HepG2 (cell line): ENCODE results near the gene TMEM129. TPM values are rescaled to one million over a fixed set of nuclear protein-coding genes. Genes with fewer than 3 reads are reported as not detected.

ENCODE experiments used
- ETV5 ChIP-seq: IDR thresholded peaks from 2 replicates; pipeline ENCODE4 v1.6.1; 2018; ENCODE audit warnings: missing biosample characterization, missing genetic modification reagents, inconsistent platforms, borderline replicate concordance
- FOXA1 ChIP-seq, 2 experiments: fragments of 450-650 bp in 1 of 2; sonication (generic) in 1 of 2; formaldehyde crosslinking in 1 of 2; IDR thresholded peaks; 2 replicates each; pipeline versions ENCODE4 v1.4.0 to v1.6.1; 2016 to 2020; ENCODE audit warnings: missing genetic modification reagents in 1 of 2
- FOXM1 ChIP-seq: sonication (generic); formaldehyde crosslinking; IDR thresholded peaks from 2 replicates; pipeline ENCODE4 v1.5.0; 2020; ENCODE audit warnings: missing genetic modification reagents
- FOXP1 ChIP-seq, 2 experiments: fragments of 450-650 bp in 1 of 2; IDR thresholded peaks; 2 replicates each; pipeline ENCODE4 v1.6.1; 2017 to 2018; ENCODE audit warnings: antibody characterized with exemption in 1 of 2
- GATAD1 ChIP-seq: IDR thresholded peaks from 2 replicates; pipeline ENCODE4 v1.6.1; 2016; ENCODE audit warnings: missing genetic modification reagents, missing compliant biosample characterization
- GLMP ChIP-seq: sonication (generic); formaldehyde crosslinking; IDR thresholded peaks from 2 replicates; pipeline ENCODE4 v1.9.0; 2021; ENCODE audit warnings: missing genetic modification reagents, mild to moderate bottlenecking, borderline replicate concordance
- HDAC1 ChIP-seq: sonication (generic); formaldehyde crosslinking; IDR thresholded peaks from 2 replicates; pipeline ENCODE4 v1.5.1; 2020; ENCODE audit warnings: mild to moderate bottlenecking, missing genetic modification reagents
- HNRNPH1 ChIP-seq: fragments of 200-400 bp; formaldehyde crosslinking; optimal IDR thresholded peaks from 2 replicates; pipeline ENCODE3; 2017; ENCODE audit warnings: mild to moderate bottlenecking, low read depth, low read length
- MEIS1 ChIP-seq: sonication (generic); formaldehyde crosslinking; IDR thresholded peaks from 2 replicates; pipeline ENCODE4 v1.9.0; 2021; ENCODE audit warnings: mild to moderate bottlenecking, missing genetic modification reagents, moderate library complexity, borderline replicate concordance
- MTF2 ChIP-seq: sonication (generic); formaldehyde crosslinking; IDR thresholded peaks from 2 replicates; pipeline ENCODE4 v1.5.0; 2020; ENCODE audit warnings: missing genetic modification reagents, borderline replicate concordance
- NR1H2 ChIP-seq: sonication (generic); formaldehyde crosslinking; IDR thresholded peaks from 2 replicates; pipeline ENCODE4 v1.8.1; 2022; ENCODE audit warnings: low read depth, missing genetic modification reagents, borderline replicate concordance
- PITX1 ChIP-seq: sonication (generic); formaldehyde crosslinking; IDR thresholded peaks from 2 replicates; pipeline ENCODE4 v1.5.1; 2020; ENCODE audit warnings: mild to moderate bottlenecking, missing genetic modification reagents
- RFX1 ChIP-seq: fragments of 450-650 bp; IDR thresholded peaks from 2 replicates; pipeline ENCODE4 v1.6.1; 2017
- SALL2 ChIP-seq: sonication (generic); formaldehyde crosslinking; IDR thresholded peaks from 2 replicates; pipeline ENCODE4 v1.8.1; 2023; ENCODE audit warnings: mild to moderate bottlenecking, missing genetic modification reagents, inconsistent platforms
- SP2 ChIP-seq: sonication (generic); formaldehyde crosslinking; IDR thresholded peaks from 2 replicates; pipeline ENCODE4 v1.5.1; 2020; ENCODE audit warnings: mild to moderate bottlenecking, missing genetic modification reagents
- TBX2 ChIP-seq: sonication (generic); formaldehyde crosslinking; IDR thresholded peaks from 2 replicates; pipeline ENCODE4 v1.5.0; 2020; ENCODE audit warnings: missing genetic modification reagents, mild to moderate bottlenecking, borderline replicate concordance
- TCF12 ChIP-seq, 2 experiments: fragments of 450-650 bp in 1 of 2; sonication (generic) in 1 of 2; formaldehyde crosslinking in 1 of 2; IDR thresholded peaks; 2 replicates each; pipeline versions ENCODE4 v1.6.1 to v1.8.0; 2017 to 2022; ENCODE audit warnings: antibody characterized with exemption in 1 of 2, mild to moderate bottlenecking in 1 of 2, missing genetic modification reagents in 1 of 2, moderate library complexity in 1 of 2
- ZBTB25 ChIP-seq: IDR thresholded peaks from 2 replicates; pipeline ENCODE4 v1.6.1; 2018; ENCODE audit warnings: missing genetic modification reagents
- ZBTB3 ChIP-seq: sonication (generic); formaldehyde crosslinking; IDR thresholded peaks from 2 replicates; pipeline ENCODE4 v1.4.0; 2020; ENCODE audit warnings: low read depth, mild to moderate bottlenecking, moderate library complexity, missing genetic modification reagents, borderline replicate concordance
- ZBTB33 ChIP-seq: sonication (generic); formaldehyde crosslinking; IDR thresholded peaks from 2 replicates; pipeline ENCODE4 v1.4.0; 2020; ENCODE audit warnings: missing genetic modification reagents
- ZNF335 ChIP-seq: sonication (generic); formaldehyde crosslinking; IDR thresholded peaks from 2 replicates; pipeline ENCODE4 v1.4.0; 2020; ENCODE audit warnings: missing genetic modification reagents
- ZNF350 ChIP-seq: sonication (generic); formaldehyde crosslinking; IDR thresholded peaks from 2 replicates; pipeline ENCODE4 v1.4.0; 2020; ENCODE audit warnings: mild to moderate bottlenecking, low read depth, missing genetic modification reagents, borderline replicate concordance
- ZNF496 ChIP-seq: sonication (generic); formaldehyde crosslinking; IDR thresholded peaks from 2 replicates; pipeline ENCODE4 v1.8.1; 2023; ENCODE audit warnings: mild to moderate bottlenecking, moderate library complexity, missing genetic modification reagents; ENCODE audit not compliant: insufficient replicate concordance
- polyA plus RNA-seq, 8 experiments: library from polyadenylated mRNA; depleted of rRNA in 3 of 8; stranded (reverse) in 7 of 8; unstranded in 1 of 8; fragments of >200 nt; fragmentation: Illumina TruSeq in 4 of 8; extraction: Trizol in 4 of 8; gene quantifications; 2 replicates each; pipeline versions ENCODE4 v1.2.1 to v1.2.3, GENCODE V29; 2011 to 2016; ENCODE audit warnings: low read depth in 4 of 8, missing spikeins in 1 of 8, mixed read lengths in 1 of 8; ENCODE audit not compliant: insufficient read depth in 1 of 8
- total RNA-seq, 5 experiments: library from RNA; depleted of rRNA; stranded (reverse); fragments of >200 nt; fragmentation: Illumina TruSeq; extraction: Trizol; gene quantifications; 2 replicates each; pipeline ENCODE4 v1.2.3, GENCODE V29; 2016; ENCODE audit warnings: low read depth in 1 of 5
- TF ChIP-seq, protein P1 (sequence below): sonication (generic); formaldehyde crosslinking; IDR thresholded peaks from 2 replicates; pipeline ENCODE4 v1.5.1; 2020; ENCODE audit warnings: mild to moderate bottlenecking, missing genetic modification reagents, moderate library complexity

TMEM129 gene
- total and polyA plus RNA-seq, 2 of the 13 experiments (the other 11 are each of a cell fraction or from before 2014, with no cell fraction given), result 19.0 to 25.8 TPM

- TF ChIP-seq FOXA1 (IDR thresholded peaks at IDR 0.05) (no peak), FOXA1 (CRISPR knock-in tag; IDR thresholded peaks at IDR 0.05) (no peak), ZNF496 (CRISPR knock-in tag) (no peak), ZBTB3 (CRISPR knock-in tag) (no peak), SP2 (no peak), ZBTB25 (CRISPR knock-in tag) (no peak), MTF2 (no peak), FOXM1 (CRISPR knock-in tag) (no peak), HNRNPH1 (no peak), MEIS1 (CRISPR knock-in tag) (no peak), GATAD1 (CRISPR knock-in tag) (no peak), TBX2 (CRISPR knock-in tag) (no peak; the same call in 1 of the 2 replicates), ZNF335 (CRISPR knock-in tag) (no peak), GLMP (CRISPR knock-in tag) (no peak), SALL2 (CRISPR knock-in tag) (peak; percentile 50; the same call in 1 of the 2 replicates), NR1H2 (CRISPR knock-in tag) (0 out of 2 replicates have a peak, but pooled peaks have one; percentile 77), ETV5 (no peak), HDAC1 (CRISPR knock-in tag) (peak; percentile 19; the same call in 1 of the 2 replicates), RFX1 (no peak), ZNF350 (peak; percentile 36), ZBTB33 (CRISPR knock-in tag) (no peak), FOXP1 (IDR thresholded peaks at IDR 0.05) (no peak), FOXP1 (CRISPR knock-in tag; IDR thresholded peaks at IDR 0.05) (no peak), TCF12 (IDR thresholded peaks at IDR 0.05) (no peak), TCF12 (CRISPR knock-in tag; IDR thresholded peaks at IDR 0.05) (peak; percentile 84; the same call in 1 of the 2 replicates), PITX1 (CRISPR knock-in tag) (no peak)
- TF ChIP-seq, protein P1, sequence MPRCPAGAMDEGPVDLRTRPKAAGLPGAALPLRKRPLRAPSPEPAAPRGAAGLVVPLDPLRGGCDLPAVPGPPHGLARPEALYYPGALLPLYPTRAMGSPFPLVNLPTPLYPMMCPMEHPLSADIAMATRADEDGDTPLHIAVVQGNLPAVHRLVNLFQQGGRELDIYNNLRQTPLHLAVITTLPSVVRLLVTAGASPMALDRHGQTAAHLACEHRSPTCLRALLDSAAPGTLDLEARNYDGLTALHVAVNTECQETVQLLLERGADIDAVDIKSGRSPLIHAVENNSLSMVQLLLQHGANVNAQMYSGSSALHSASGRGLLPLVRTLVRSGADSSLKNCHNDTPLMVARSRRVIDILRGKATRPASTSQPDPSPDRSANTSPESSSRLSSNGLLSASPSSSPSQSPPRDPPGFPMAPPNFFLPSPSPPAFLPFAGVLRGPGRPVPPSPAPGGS (CRISPR knock-in tag), result peak; percentile 39
Measured at GRCh38 chr4:1720163-1720983, 750 bp downstream of the TMEM129 start (continued).
